HEK293 (cell line): ENCODE results near the gene EIF4G3.

Source experiments
- CTCF ChIA-PET: fragments of 350-600 bp; formaldehyde crosslinking; extraction: SDS; loops from one replicate; lab custom pipeline; 2021; ENCODE audit warnings: antibody characterized with exemption; lab: Yijun Ruan, JAX
- POLR2A ChIA-PET: fragments of 300-600 bp; formaldehyde crosslinking; extraction: SDS; loops from one replicate; lab custom pipeline; 2020; ENCODE audit warnings: antibody characterized with exemption, inconsistent platforms; lab: Yijun Ruan, JAX
- H3K27ac ChIP-seq: fragments of 200-500 bp; sonication (Bioruptor generic); 2 replicates; pipeline ENCODE4 v1.5.1; 2014; ENCODE audit warnings: low read depth, low read length, control low read depth, inconsistent platforms; ENCODE audit errors: extremely low read depth
- H3K36me3 ChIP-seq, 2 experiments: fragments of 200-500 bp in 1 of 2; sonication (Bioruptor generic) in 1 of 2; 1 replicate in 1 of 2; 2 replicates in 1 of 2; pipeline ENCODE4 v1.5.1; 2014 to 2017; ENCODE audit warnings: inconsistent platforms in 2 of 2, low read length in 2 of 2; ENCODE audit not compliant: control insufficient read depth in 2 of 2, insufficient read depth in 1 of 2
- H3K4me1 ChIP-seq: fragments of 200-500 bp; sonication (Bioruptor generic); 2 replicates; pipeline ENCODE4 v1.5.1; 2014; ENCODE audit warnings: mild to moderate bottlenecking, low read length, inconsistent platforms; ENCODE audit not compliant: control insufficient read depth, insufficient read depth
- H3K4me3 ChIP-seq: 2 replicates; pipeline ENCODE4 v1.5.1; 2011; ENCODE audit warnings: low read depth, mild to moderate bottlenecking, control low read depth, low read length, moderate library complexity
- H3K9me3 ChIP-seq: fragments of 200-500 bp; sonication (Bioruptor generic); 2 replicates; pipeline ENCODE4 v1.5.1; 2014; ENCODE audit warnings: low read depth, low read length, inconsistent platforms; ENCODE audit not compliant: control insufficient read depth, insufficient read depth
- OVOL3 ChIP-seq: fragments of 450-650 bp; formaldehyde crosslinking; IDR thresholded peaks from 2 replicates; pipeline ENCODE4 v1.5.1; 2016; ENCODE audit warnings: missing biosample characterization, missing genetic modification characterization
- PRDM1 ChIP-seq: fragments of 450-650 bp; formaldehyde crosslinking; IDR thresholded peaks from 2 replicates; pipeline ENCODE4; 2016; ENCODE audit warnings: missing biosample characterization, missing genetic modification characterization
- SP7 ChIP-seq: fragments of 450-650 bp; formaldehyde crosslinking; IDR thresholded peaks from 2 replicates; pipeline ENCODE4 v1.5.1; 2016; ENCODE audit warnings: missing biosample characterization, missing genetic modification characterization
- ZBTB8A ChIP-seq: fragments of 450-650 bp; formaldehyde crosslinking; IDR thresholded peaks from 2 replicates; pipeline ENCODE4 v1.5.1; 2016; ENCODE audit warnings: missing biosample characterization, missing genetic modification characterization
- ZNF10 ChIP-seq: fragments of 450-650 bp; formaldehyde crosslinking; IDR thresholded peaks from 2 replicates; pipeline ENCODE4 v1.5.1; 2017; ENCODE audit warnings: missing biosample characterization, missing genetic modification characterization
- ZNF133 ChIP-seq: fragments of 450-650 bp; formaldehyde crosslinking; IDR thresholded peaks from 2 replicates; pipeline ENCODE4 v1.5.1; 2016; ENCODE audit warnings: missing biosample characterization, missing genetic modification characterization
- ZNF138 ChIP-seq: fragments of 450-650 bp; formaldehyde crosslinking; IDR thresholded peaks from 2 replicates; pipeline ENCODE4 v1.5.1; 2016; ENCODE audit warnings: missing biosample characterization, missing genetic modification characterization, borderline replicate concordance
- ZNF155 ChIP-seq: fragments of 450-650 bp; formaldehyde crosslinking; IDR thresholded peaks from 2 replicates; pipeline ENCODE4 v1.5.1; 2016; ENCODE audit warnings: missing biosample characterization, missing genetic modification characterization
- ZNF16 ChIP-seq: fragments of 450-650 bp; formaldehyde crosslinking; IDR thresholded peaks from 2 replicates; pipeline ENCODE4 v1.5.1; 2016; ENCODE audit warnings: low read depth, missing biosample characterization, missing genetic modification characterization
- ZNF211 ChIP-seq: fragments of 450-650 bp; formaldehyde crosslinking; IDR thresholded peaks from 2 replicates; pipeline ENCODE4 v1.5.1; 2016; ENCODE audit warnings: low read depth, missing biosample characterization, missing genetic modification characterization
- ZNF24 ChIP-seq: fragments of 450-650 bp; formaldehyde crosslinking; IDR thresholded peaks from 2 replicates; pipeline ENCODE4 v1.5.1; 2016; ENCODE audit warnings: missing biosample characterization, missing genetic modification characterization
- ZNF248 ChIP-seq: fragments of 450-650 bp; formaldehyde crosslinking; IDR thresholded peaks from 2 replicates; pipeline ENCODE4 v1.5.1; 2017; ENCODE audit warnings: missing biosample characterization, missing genetic modification characterization
- ZNF324 ChIP-seq: fragments of 450-650 bp; formaldehyde crosslinking; IDR thresholded peaks from 2 replicates; pipeline ENCODE4 v1.5.1; 2016; ENCODE audit warnings: missing biosample characterization, missing genetic modification characterization
- ZNF350 ChIP-seq: fragments of 450-650 bp; formaldehyde crosslinking; IDR thresholded peaks from 2 replicates; pipeline ENCODE4 v1.5.0; 2017; ENCODE audit warnings: missing biosample characterization, mild to moderate bottlenecking, missing genetic modification characterization
- ZNF391 ChIP-seq: fragments of 450-650 bp; formaldehyde crosslinking; IDR thresholded peaks from 2 replicates; pipeline ENCODE4 v1.5.1; 2016; ENCODE audit warnings: low read depth, missing biosample characterization, missing genetic modification characterization, borderline replicate concordance
- ZNF423 ChIP-seq: fragments of 450-650 bp; formaldehyde crosslinking; IDR thresholded peaks from 2 replicates; pipeline ENCODE4 v1.5.1; 2016; ENCODE audit warnings: missing biosample characterization, missing genetic modification characterization
- ZNF560 ChIP-seq: fragments of 450-650 bp; formaldehyde crosslinking; IDR thresholded peaks from 2 replicates; pipeline ENCODE4 v1.5.1; 2017; ENCODE audit warnings: missing biosample characterization, missing genetic modification characterization, borderline replicate concordance
- ZNF707 ChIP-seq: fragments of 450-650 bp; formaldehyde crosslinking; IDR thresholded peaks from 2 replicates; pipeline ENCODE4 v1.5.1; 2016; ENCODE audit warnings: missing biosample characterization, missing genetic modification characterization
- ZNF768 ChIP-seq: fragments of 450-650 bp; formaldehyde crosslinking; IDR thresholded peaks from 2 replicates; pipeline ENCODE4 v1.5.1; 2018; ENCODE audit warnings: missing biosample characterization, mild to moderate bottlenecking, missing genetic modification characterization
- TF ChIP-seq, protein P1 (sequence below): fragments of 450-650 bp; formaldehyde crosslinking; IDR thresholded peaks from 2 replicates; pipeline ENCODE4 v1.5.1; 2016; ENCODE audit warnings: missing biosample characterization, missing genetic modification characterization
- TF ChIP-seq, protein P2 (sequence below): fragments of 450-650 bp; formaldehyde crosslinking; IDR thresholded peaks from 2 replicates; pipeline ENCODE4 v1.5.1; 2016; ENCODE audit warnings: missing biosample characterization, missing genetic modification characterization
- TF ChIP-seq, protein P3 (sequence below): fragments of 450-650 bp; formaldehyde crosslinking; IDR thresholded peaks from 2 replicates; pipeline ENCODE4 v1.5.1; 2017; ENCODE audit warnings: missing biosample characterization, missing genetic modification characterization
- TF ChIP-seq, protein P4 (sequence below): fragments of 450-650 bp; formaldehyde crosslinking; IDR thresholded peaks from 2 replicates; pipeline ENCODE4 v1.5.0; 2017; ENCODE audit warnings: missing biosample characterization, missing genetic modification characterization, borderline replicate concordance
- TF ChIP-seq, protein P5 (sequence below): fragments of 450-650 bp; IDR thresholded peaks from 2 replicates; pipeline ENCODE4 v1.5.1; 2018; ENCODE audit warnings: missing biosample characterization, missing genetic modification characterization
- TF ChIP-seq, protein P6 (sequence below): fragments of 450-650 bp; formaldehyde crosslinking; IDR thresholded peaks from 2 replicates; pipeline ENCODE4 v1.5.1; 2016; ENCODE audit warnings: missing biosample characterization, missing genetic modification characterization

EIF4G3 gene

DNA sequence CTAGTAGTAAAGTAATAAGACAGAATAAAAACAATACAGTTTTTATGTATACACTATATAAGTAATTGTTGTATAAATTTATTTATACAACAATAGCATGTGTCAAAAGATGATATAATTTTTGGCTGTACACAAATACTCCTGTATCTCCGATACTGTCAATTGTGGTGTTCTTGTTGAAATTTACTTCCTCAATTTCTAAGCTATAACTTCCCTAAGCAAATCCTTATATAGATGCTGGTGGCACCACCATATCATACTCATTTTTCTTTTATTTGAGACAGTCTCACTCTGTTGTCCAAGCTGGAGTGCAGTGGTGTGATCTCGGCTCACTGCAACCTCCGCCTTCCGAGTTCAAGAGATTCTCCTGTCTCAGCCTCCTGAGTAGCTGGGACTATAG, 248.6 kb downstream of the EIF4G3 start:
- ChIA-PET CTCF (no interaction called here), POLR2A (no interaction called here)
- TF ChIP-seq ZNF768 (tag by site-specific recombination) (no peak), ZNF155 (no peak), ZNF133 (no peak), OVOL3 (tag by site-specific recombination) (no peak), SP7 (no peak), PRDM1 (tag by site-specific recombination) (no peak), ZNF707 (no peak), ZNF560 (tag by site-specific recombination) (no peak), ZNF391 (tag by site-specific recombination) (no peak), ZNF16 (tag by site-specific recombination) (no peak), ZNF324 (no peak), ZNF211 (tag by site-specific recombination) (no peak), ZNF423 (no peak)
- TF ChIP-seq, protein P1, sequence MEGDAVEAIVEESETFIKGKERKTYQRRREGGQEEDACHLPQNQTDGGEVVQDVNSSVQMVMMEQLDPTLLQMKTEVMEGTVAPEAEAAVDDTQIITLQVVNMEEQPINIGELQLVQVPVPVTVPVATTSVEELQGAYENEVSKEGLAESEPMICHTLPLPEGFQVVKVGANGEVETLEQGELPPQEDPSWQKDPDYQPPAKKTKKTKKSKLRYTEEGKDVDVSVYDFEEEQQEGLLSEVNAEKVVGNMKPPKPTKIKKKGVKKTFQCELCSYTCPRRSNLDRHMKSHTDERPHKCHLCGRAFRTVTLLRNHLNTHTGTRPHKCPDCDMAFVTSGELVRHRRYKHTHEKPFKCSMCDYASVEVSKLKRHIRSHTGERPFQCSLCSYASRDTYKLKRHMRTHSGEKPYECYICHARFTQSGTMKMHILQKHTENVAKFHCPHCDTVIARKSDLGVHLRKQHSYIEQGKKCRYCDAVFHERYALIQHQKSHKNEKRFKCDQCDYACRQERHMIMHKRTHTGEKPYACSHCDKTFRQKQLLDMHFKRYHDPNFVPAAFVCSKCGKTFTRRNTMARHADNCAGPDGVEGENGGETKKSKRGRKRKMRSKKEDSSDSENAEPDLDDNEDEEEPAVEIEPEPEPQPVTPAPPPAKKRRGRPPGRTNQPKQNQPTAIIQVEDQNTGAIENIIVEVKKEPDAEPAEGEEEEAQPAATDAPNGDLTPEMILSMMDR (tag by site-specific recombination) = no peak
- TF ChIP-seq, protein P2, sequence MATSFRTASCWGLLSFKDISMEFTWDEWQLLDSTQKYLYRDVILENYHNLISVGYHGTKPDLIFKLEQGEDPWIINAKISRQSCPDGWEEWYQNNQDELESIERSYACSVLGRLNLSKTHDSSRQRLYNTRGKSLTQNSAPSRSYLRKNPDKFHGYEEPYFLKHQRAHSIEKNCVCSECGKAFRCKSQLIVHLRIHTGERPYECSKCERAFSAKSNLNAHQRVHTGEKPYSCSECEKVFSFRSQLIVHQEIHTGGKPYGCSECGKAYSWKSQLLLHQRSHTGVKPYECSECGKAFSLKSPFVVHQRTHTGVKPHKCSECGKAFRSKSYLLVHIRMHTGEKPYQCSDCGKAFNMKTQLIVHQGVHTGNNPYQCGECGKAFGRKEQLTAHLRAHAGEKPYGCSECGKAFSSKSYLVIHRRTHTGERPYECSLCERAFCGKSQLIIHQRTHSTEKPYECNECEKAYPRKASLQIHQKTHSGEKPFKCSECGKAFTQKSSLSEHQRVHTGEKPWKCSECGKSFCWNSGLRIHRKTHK = no peak
- TF ChIP-seq, protein P3, sequence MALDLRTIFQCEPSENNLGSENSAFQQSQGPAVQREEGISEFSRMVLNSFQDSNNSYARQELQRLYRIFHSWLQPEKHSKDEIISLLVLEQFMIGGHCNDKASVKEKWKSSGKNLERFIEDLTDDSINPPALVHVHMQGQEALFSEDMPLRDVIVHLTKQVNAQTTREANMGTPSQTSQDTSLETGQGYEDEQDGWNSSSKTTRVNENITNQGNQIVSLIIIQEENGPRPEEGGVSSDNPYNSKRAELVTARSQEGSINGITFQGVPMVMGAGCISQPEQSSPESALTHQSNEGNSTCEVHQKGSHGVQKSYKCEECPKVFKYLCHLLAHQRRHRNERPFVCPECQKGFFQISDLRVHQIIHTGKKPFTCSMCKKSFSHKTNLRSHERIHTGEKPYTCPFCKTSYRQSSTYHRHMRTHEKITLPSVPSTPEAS (tag by site-specific recombination) = no peak
- TF ChIP-seq, protein P4, sequence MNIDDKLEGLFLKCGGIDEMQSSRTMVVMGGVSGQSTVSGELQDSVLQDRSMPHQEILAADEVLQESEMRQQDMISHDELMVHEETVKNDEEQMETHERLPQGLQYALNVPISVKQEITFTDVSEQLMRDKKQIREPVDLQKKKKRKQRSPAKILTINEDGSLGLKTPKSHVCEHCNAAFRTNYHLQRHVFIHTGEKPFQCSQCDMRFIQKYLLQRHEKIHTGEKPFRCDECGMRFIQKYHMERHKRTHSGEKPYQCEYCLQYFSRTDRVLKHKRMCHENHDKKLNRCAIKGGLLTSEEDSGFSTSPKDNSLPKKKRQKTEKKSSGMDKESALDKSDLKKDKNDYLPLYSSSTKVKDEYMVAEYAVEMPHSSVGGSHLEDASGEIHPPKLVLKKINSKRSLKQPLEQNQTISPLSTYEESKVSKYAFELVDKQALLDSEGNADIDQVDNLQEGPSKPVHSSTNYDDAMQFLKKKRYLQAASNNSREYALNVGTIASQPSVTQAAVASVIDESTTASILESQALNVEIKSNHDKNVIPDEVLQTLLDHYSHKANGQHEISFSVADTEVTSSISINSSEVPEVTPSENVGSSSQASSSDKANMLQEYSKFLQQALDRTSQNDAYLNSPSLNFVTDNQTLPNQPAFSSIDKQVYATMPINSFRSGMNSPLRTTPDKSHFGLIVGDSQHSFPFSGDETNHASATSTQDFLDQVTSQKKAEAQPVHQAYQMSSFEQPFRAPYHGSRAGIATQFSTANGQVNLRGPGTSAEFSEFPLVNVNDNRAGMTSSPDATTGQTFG = no peak
- Histone ChIP-seq H3K27ac (no peak overlapping the region), H3K4me1 (no peaks in the 10 kb centered on the region), H3K9me3 (no peaks in the 10 kb centered on the region), H3K36me3 (peaks cover 3 to 35% of the 10 kb centered on the region in 2 experiments; a peak in 2 of 3 replicates), H3K4me3 (no peak overlapping the region)

DNA sequence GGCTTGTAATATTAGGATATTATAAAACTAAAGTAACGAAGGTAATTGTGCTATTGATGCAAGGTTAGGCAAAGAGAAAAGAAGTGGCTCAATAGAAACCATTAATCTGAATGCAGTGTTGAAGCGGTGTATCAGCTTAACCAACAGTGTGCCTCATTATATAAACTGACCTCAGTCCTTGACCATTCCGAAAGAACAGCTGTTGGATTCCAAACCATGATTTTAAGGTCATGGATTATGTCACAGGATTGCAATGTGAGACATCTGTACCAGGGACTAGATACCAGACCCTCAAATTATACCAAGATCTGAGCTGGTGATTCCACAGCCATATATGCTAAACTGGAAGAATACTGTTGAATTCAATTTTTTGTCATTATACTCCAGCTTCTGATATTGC, 255.4 kb downstream of the EIF4G3 start:
- POLR2A ChIA-PET = no interaction called here
- CTCF ChIA-PET = interaction anchor here (0.6 kb wide), 1 partner anchor 394 kb away, joined by 4 read pairs; no protein-coding TSS in a partner anchor
- TF ChIP-seq ZNF138 (tag by site-specific recombination) (no peak), ZNF248 (tag by site-specific recombination) (no peak), ZNF10 (no peak), ZNF350 (tag by site-specific recombination) (no peak), ZNF24 (tag by site-specific recombination) (no peak), ZBTB8A (tag by site-specific recombination) (no peak)
- TF ChIP-seq, protein P5, sequence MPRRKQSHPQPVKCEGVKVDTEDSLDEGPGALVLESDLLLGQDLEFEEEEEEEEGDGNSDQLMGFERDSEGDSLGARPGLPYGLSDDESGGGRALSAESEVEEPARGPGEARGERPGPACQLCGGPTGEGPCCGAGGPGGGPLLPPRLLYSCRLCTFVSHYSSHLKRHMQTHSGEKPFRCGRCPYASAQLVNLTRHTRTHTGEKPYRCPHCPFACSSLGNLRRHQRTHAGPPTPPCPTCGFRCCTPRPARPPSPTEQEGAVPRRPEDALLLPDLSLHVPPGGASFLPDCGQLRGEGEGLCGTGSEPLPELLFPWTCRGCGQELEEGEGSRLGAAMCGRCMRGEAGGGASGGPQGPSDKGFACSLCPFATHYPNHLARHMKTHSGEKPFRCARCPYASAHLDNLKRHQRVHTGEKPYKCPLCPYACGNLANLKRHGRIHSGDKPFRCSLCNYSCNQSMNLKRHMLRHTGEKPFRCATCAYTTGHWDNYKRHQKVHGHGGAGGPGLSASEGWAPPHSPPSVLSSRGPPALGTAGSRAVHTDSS = no peak
- TF ChIP-seq, protein P6, sequence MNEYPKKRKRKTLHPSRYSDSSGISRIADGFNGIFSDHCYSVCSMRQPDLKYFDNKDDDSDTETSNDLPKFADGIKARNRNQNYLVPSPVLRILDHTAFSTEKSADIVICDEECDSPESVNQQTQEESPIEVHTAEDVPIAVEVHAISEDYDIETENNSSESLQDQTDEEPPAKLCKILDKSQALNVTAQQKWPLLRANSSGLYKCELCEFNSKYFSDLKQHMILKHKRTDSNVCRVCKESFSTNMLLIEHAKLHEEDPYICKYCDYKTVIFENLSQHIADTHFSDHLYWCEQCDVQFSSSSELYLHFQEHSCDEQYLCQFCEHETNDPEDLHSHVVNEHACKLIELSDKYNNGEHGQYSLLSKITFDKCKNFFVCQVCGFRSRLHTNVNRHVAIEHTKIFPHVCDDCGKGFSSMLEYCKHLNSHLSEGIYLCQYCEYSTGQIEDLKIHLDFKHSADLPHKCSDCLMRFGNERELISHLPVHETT = no peak

More for the DNA sequence above, 255.4 kb downstream of the EIF4G3 start:
- no peak overlapping the region for H3K27ac ChIP-seq
- H3K4me1 ChIP-seq = no peaks in the 10 kb centered on the region
- H3K9me3 ChIP-seq = no peaks in the 10 kb centered on the region
- H3K4me3 ChIP-seq = no peak overlapping the region
- peaks cover 0 to 6% of the 10 kb centered on the region in 2 experiments; a peak in 1 of 3 replicates for H3K36me3 ChIP-seq
